ENCODE results near the gene MCUB.
A peak's percentile ranks its signal among the peaks of the same experiment; 100 is the strongest.

MCUB gene

GRCh38 chr4:109683621-109684253 lies 123.7 kb downstream of the MCUB start:
- DNase-seq (ENCODE audit: low spot score): no peak

GRCh38 chr4:109684727-109685126 lies 124.7 kb downstream of the MCUB start:
- no peak for DNase-seq (ENCODE audit: low spot score)

DNA sequence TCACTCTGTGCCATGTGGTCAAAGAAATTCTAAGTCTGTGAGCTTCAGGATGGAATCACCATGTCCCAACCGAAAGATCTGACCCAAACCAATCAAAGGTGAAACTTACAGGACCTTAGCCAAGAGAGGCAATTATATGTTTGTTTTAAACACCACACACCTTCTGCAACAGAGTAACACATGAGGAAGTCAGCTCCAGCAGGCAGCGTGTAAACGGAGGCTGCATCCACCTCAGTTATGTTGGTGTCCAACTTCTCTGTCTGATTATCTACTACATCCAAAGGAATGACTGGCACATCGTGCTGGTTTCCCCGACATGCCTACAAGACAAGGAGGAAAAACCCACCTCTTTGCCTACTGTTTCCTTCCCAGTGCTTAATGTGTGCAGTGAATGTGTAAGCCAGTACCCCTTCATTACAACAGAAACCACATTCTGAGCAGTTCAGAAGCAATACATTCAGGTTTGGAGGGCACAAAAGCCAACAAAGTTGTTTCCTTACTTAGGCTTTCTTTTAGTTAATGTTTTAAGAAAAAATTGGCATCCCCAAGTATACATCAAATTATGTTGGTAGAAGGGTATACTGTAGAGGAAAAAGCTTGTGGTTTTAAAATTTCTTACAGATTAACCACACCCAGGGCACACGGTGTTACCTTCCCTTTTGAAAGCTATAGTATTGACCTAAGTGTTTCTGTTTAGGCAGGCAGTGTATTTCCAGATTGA lies 130.8 kb downstream of the MCUB start:
- DNase-seq (ENCODE audit: low spot score): no peak

GRCh38 chr4:109691411-109691920 lies 131.4 kb downstream of the MCUB start:
- DNase-seq (ENCODE audit: low spot score): no peak

GRCh38 chr4:109698656-109699055 lies 138.6 kb downstream of the MCUB start:
- DNase-seq (ENCODE audit: low spot score): no peak

DNA sequence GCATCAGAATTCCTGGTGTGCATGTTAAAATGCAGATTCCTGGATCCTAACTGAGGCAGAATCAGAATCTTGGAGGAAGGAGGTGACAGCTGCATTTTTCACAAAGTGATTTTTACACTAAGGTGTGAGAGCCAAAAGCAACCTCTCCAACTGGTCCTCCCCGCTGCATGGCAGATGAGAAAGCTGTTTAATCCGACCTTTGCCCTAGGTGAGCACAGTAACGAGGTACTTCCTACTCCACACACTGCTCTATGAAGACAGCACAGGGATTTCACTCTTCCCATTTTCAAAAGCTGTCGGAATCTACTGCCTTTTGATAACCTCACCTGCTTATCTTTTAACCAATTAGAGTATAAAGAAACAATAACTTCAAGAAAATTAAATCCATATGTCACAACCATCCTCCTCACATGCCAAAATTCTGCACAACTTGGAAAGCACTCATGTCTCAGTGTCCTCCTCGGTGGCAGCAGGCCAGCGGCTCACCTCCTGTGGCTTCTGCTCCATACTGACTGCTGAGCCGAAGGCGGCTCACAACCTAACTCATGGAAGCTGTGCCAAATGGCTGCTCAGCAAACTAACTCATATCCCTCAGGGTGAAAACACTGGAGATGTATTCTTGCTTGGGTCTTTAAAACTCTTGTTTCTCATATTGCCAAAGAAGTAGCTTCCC lies 139.6 kb downstream of the MCUB start:
- DNase-seq (ENCODE audit: low spot score): no peak

- peak; percentile 7 for DNase-seq (ENCODE audit: low spot score)
These were observed 141.7 kb downstream of the MCUB start for GRCh38 chr4:109701566-109702410.

DNA sequence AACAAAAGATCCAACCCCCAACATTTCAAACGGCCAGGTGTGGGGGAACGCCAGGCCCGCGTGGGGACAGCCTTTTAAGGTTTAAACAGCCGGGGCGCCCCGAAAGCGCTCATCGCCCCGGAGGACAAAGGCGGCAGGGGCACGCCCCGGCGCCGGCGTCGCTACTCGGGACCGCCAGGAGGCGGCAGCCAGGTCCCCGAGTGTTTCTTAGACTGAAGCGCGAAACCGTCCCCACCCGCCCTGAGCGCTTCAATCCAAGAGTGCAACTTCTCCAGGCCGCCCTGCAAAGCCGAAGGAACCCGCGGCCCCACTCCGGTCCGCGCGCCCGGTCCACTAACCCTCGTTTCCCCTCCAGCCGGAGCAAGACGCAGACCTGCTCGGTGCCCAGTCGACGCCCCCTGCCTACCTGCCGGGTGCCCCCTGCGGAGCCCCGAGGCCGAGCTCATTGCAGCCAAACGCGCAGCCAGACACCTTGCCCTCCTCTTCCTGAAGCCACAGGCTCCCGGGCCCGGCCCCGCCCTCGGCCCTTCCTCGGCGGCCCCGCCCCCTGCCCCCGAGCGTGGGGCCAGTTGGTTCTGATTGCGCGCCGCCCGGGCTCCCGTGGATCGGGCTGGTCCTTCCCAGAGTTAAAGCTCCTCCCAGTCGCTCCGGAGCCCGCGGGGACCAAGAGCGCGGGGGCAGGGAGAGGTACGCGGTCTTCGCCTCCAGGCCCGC lies 143.1 kb downstream of the MCUB start, which contains the start of gene CASP6:
Gene CASP6, minus strand, starts transcription at position 496 of the 714 bp plus-strand sequence. Its CDS starts 50 bp downstream, at position 446.
- peak; percentile 68 for DNase-seq (ENCODE audit: low spot score)

- DNase-seq (ENCODE audit: low spot score): no peak
These were observed 143.8 kb downstream of the MCUB start for GRCh38 chr4:109703664-109704361.

- no peak for DNase-seq (ENCODE audit: low spot score)
These were observed 148.4 kb downstream of the MCUB start for GRCh38 chr4:109708435-109708834.

DNA sequence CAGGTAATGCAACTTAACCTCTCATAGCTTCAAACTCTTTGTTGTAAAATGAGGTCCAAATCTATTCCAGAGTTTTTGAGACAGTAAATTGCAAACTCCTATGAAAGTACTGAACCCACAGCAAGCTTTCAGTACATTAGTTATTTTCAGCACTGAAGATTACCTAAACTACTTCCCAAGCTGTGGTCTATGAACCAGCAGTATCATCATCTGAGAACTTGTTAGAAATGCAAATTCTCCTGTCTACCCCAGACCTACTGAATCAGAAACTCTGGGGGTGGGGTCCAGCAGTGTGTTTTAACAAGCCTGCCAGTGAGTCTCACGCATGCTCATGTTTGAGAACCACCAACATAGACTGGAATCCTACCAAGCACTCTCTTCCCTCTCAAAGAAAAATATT lies 148.9 kb downstream of the MCUB start:
- DNase-seq (ENCODE audit: low spot score): no peak

DNA sequence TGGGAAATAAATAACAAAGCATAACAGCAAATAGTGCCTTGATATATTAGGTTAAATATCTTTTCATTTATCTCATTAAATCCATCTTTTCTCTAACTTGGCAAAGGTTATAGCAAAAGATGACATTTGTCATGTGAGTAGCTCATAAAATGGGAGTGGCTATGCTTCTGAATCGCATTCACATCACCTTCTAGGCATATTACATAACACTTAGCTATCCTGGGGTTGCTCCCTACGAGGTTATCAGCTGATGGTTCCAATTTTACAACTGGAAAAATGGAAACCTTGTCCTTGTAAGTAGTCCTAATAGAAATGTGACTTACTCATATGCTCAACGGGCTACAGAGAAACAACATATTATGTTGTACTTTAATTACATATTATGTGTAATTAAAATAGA lies 153.5 kb downstream of the MCUB start:
- no peak for DNase-seq (ENCODE audit: low spot score)

DNA sequence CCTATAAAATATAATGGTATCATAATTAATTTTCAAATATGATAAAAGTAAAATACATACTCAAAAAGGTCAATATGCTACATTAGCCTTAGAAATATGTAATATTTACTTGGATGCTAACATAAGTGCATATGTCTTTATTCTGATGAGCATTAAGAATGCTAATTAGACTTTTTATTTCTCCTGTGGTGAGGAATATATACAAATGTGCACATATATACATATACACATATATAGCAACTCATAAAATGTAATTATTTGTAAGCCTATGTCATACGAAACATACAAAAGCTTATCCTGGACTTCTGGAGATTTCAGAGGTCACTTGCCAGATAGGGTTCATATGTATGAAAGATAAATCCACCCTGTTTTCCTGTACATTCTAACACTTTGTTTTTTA lies 158.7 kb downstream of the MCUB start:
- DNase-seq (ENCODE audit: low spot score): no peak

DNA sequence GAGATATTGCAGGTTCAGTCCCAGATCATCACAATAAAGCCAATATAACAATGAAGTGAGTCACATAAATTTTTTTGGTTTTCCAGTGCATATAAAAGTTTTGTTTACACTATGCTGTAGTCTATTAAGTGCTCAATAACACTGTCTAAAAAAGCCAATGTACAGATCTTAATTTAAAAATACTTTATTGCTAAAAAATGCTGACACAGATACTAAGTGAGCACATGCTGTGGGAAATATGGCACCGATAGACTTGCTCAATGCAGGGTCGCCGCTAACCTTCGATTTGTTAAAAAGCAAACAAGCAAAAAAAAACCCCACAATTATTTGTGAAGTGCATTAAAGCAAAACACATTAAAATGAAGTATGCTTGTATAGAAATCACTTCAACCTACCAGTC lies 159.6 kb downstream of the MCUB start:
- no peak for DNase-seq (ENCODE audit: low spot score)

GRCh38 chr4:109721033-109721432 lies 161.0 kb downstream of the MCUB start:
- no peak for DNase-seq (ENCODE audit: low spot score)

DNA sequence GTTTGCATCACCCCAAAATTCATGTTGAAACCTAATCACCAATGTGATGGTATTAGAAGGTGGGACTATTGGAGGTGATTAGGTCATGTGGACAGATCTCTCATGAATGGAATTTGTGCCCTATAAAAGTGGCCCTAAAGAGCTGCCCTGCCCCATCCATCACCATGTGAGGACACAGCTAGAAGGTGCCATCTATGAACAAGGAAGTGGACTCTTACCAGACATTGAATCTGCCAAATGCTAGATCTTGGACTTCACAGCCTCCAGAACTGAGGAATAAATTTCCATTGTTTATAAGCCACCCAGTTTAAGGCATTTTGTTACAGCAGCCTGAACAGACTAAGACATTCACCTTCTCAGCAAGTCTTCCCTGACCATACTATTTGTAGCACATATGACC lies 162.3 kb downstream of the MCUB start:
- no peak for DNase-seq (ENCODE audit: low spot score)

GRCh38 chr4:109723110-109723509 lies 163.1 kb downstream of the MCUB start:
- no peak for DNase-seq (ENCODE audit: low spot score)

GRCh38 chr4:109728385-109728784 lies 168.3 kb downstream of the MCUB start:
- peak; percentile 4 for DNase-seq (ENCODE audit: low spot score)

DNA sequence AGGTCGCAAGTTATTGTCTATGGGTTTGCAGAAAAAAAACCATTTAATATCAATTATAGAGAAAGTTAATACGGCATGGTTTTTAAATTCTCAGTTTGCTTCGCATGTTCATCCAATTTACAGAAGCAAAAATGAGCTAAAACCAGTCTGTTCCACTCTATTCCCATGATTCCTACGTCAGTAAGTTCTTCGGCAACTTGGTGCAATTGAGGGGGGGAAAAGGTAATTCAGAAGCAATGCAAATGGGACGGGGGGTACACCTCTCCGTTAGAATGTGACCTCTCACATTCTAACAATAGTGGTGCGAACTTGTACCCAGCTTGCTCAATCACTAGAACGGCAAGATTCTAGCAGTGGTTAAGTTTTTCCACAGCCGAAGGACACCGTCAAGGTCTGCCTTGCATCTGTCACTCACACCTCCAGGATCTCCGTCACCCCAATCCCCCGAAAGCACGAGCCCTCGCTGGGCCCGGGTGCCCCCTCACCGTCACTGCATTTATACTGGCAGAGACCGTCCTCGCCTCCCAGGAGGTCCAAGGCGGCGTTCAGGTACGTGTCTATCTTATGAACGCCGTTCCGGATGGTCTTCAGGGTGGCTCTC lies 169.2 kb downstream of the MCUB start:
- peak; percentile 25 for DNase-seq (ENCODE audit: low spot score)
